Neuronal stem cell (in vitro differentiated cells): ENCODE results near the gene MACROD2.

Source experiments
- DNase-seq: peaks from one replicate; pipeline ENCODE4 v3.0.0-alpha.2; 2013; ENCODE audit warnings: low spot score
- H2AFZ ChIP-seq: one replicate; pipeline ENCODE4 v1.6.1; 2013; ENCODE audit warnings: mild to moderate bottlenecking, low read length, inconsistent platforms
- H2AK5ac ChIP-seq: 2 replicates; pipeline ENCODE4 v1.6.1; 2013; ENCODE audit warnings: low read depth, mild to moderate bottlenecking, inconsistent platforms, low read length, moderate library complexity, mixed read lengths
- H2BK120ac ChIP-seq: 2 replicates; pipeline ENCODE4 v1.6.1; 2013; ENCODE audit warnings: low read depth, mild to moderate bottlenecking, inconsistent platforms, low read length, moderate library complexity, mixed read lengths
- H2BK12ac ChIP-seq: one replicate; pipeline ENCODE4 v1.6.1; 2013; ENCODE audit warnings: low read length, inconsistent platforms
- H2BK15ac ChIP-seq: 2 replicates; pipeline ENCODE4 v1.6.1; 2013; ENCODE audit warnings: mild to moderate bottlenecking, low read length, inconsistent platforms, mixed read lengths
- H2BK5ac ChIP-seq: one replicate; pipeline ENCODE4 v1.6.1; 2013; ENCODE audit warnings: inconsistent platforms, mild to moderate bottlenecking, low read length, moderate library complexity
- H3K14ac ChIP-seq: one replicate; pipeline ENCODE4 v1.6.1; 2013; ENCODE audit warnings: low read length, inconsistent platforms
- H3K18ac ChIP-seq: 2 replicates; pipeline ENCODE4 v1.6.1; 2013; ENCODE audit warnings: low read length, inconsistent platforms
- H3K23ac ChIP-seq: 2 replicates; pipeline ENCODE4 v1.6.1; 2013; ENCODE audit warnings: low read depth, mild to moderate bottlenecking, mixed read lengths, low read length, inconsistent platforms; ENCODE audit not compliant: poor library complexity
- H3K27ac ChIP-seq: replicated peaks from 3 replicates; pipeline ENCODE4 v1.5.1; 2013; ENCODE audit warnings: low read length, inconsistent platforms
- H3K27me3 ChIP-seq, 3 experiments: 2 replicates each; pipeline ENCODE4 v1.6.1; 2013; ENCODE audit warnings: low read length in 3 of 3, mild to moderate bottlenecking in 2 of 3, inconsistent platforms in 1 of 3, low read depth in 1 of 3, mixed read lengths in 1 of 3, moderate library complexity in 1 of 3; ENCODE audit not compliant: control insufficient read depth in 3 of 3, insufficient read depth in 3 of 3
- H3K36me3 ChIP-seq, 2 donors: replicated peaks in 1 of 2; 2 replicates each; pipeline ENCODE4 v1.6.1; 2013; ENCODE audit warnings: low read length in 2 of 2; ENCODE audit not compliant: control insufficient read depth in 2 of 2, insufficient read depth in 2 of 2
- H3K4ac ChIP-seq: 2 replicates; pipeline ENCODE4 v1.6.1; 2013; ENCODE audit warnings: inconsistent platforms, mild to moderate bottlenecking, low read length, moderate library complexity
- H3K4me1 ChIP-seq, 2 donors: 1 replicate in 1 of 2; 2 replicates in 1 of 2; pipeline ENCODE4 v1.6.1; 2013; ENCODE audit warnings: low read length in 2 of 2, low read depth in 1 of 2; ENCODE audit not compliant: control insufficient read depth in 2 of 2, insufficient read depth in 1 of 2
- H3K4me2 ChIP-seq: one replicate; pipeline ENCODE4 v1.6.1; 2013; ENCODE audit warnings: mild to moderate bottlenecking, low read length, inconsistent platforms; ENCODE audit not compliant: insufficient read depth, poor library complexity, severe bottlenecking
- H3K4me3 ChIP-seq, 2 donors: 2 replicates each; pipeline ENCODE4 v1.5.1; 2013; ENCODE audit warnings: low read length in 2 of 2, mild to moderate bottlenecking in 2 of 2, inconsistent platforms in 1 of 2, moderate library complexity in 1 of 2
- H3K79me1 ChIP-seq: one replicate; pipeline ENCODE4 v1.6.1; 2013; ENCODE audit warnings: low read depth, mild to moderate bottlenecking, inconsistent platforms, low read length, moderate library complexity
- H3K9ac ChIP-seq: one replicate; pipeline ENCODE4 v1.6.1; 2013; ENCODE audit warnings: mild to moderate bottlenecking, low read depth, low read length, inconsistent platforms; ENCODE audit not compliant: poor library complexity
- H3K9me3 ChIP-seq, 2 donors: replicated peaks in 1 of 2; 2 replicates each; pipeline versions ENCODE3 to v1.6.1; 2013; ENCODE audit warnings: low read length in 2 of 2, mild to moderate bottlenecking in 2 of 2, inconsistent platforms in 1 of 2, low read depth in 1 of 2, mixed read lengths in 1 of 2, moderate library complexity in 1 of 2; ENCODE audit not compliant: control insufficient read depth in 2 of 2, insufficient read depth in 1 of 2
- H4K8ac ChIP-seq: one replicate; pipeline ENCODE4 v1.6.1; 2013; ENCODE audit warnings: low read depth, mild to moderate bottlenecking, inconsistent platforms, low read length, moderate library complexity
- H4K91ac ChIP-seq: one replicate; pipeline ENCODE4 v1.6.1; 2013; ENCODE audit warnings: low read length, low read depth, mild to moderate bottlenecking, inconsistent platforms; ENCODE audit not compliant: poor library complexity
- WGBS, 2 donors: extraction: QIAGEN DNeasy Blood & Tissue Kit; methylation state at CpG; one replicate each; pipeline ENCODE4 v1.1.7; 2013; ENCODE audit warnings: missing lambda C conversion rate in 2 of 2, mixed read lengths in 1 of 2; ENCODE audit not compliant: insufficient read length in 2 of 2, insufficient replicate concordance in 1 of 2; ENCODE audit errors: extremely low coverage in 2 of 2; 5-methylcytosine and 5-hydroxymethylcytosine counted together

Gene MACROD2

DNA sequence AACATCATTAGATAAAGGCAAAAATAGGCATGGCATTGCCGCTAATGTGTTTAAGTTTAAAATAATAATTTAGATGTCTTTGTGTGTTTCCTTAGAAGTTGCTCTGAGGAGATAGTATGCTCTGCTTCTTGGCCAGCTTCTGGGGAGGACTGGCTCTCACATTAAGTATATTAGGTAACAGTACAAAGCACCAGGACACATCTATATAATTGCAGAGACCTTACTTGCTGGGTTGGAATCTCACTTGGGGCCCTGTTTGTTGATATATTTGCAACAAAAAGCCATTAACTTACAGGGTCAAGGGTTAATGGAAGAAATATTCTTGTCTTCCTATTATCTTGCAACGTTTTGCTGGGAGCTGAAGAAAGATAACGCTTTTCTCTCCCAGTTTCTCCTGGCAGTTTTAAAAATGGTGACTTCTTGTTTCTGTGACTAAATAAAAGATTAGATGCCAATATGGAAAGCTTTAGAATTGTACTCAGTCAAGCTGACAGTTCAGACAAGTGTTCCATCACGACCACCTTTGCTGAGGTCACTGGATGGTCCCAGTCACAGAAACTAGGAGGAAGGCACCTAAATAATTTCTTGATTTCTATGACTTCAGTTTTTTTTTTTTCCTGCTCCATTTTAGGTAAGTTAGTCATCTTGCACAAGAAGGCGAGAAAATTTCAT is 804.4 kb downstream of the MACROD2 start:
- Histone ChIP-seq H2AK5ac (no peak overlapping the region), H3K23ac (no peak overlapping the region), H3K18ac (no peak overlapping the region), H3K4ac (no peak overlapping the region), H3K79me1 (no peaks in the 10 kb centered on the region), H3K9ac (no peak overlapping the region), H2BK5ac (no peak overlapping the region), H3K9me3 (no peaks in the 10 kb centered on the region), H3K27ac (no peak overlapping the region), H4K8ac (no peak overlapping the region), H2BK15ac (no peak overlapping the region), H3K4me2 (no peak overlapping the region), H3K36me3 (no peaks in the 10 kb centered on the region), H3K4me1 (peaks cover 3 to 4% of the 10 kb centered on the region in 2 donors), H2AFZ (no peak overlapping the region), H4K91ac (no peak overlapping the region), H2BK120ac (no peak overlapping the region), H2BK12ac (no peak overlapping the region), H3K4me3 (no peak overlapping the region), H3K27me3 (no peaks in the 10 kb centered on the region), H3K14ac (no peak overlapping the region)
- WGBS, 2 donors, result no CpG with 5 or more reads among the region's 5 CpGs
- DNase-seq, result no peak

- Histone ChIP-seq H3K23ac (no peak overlapping the region), H3K79me1 (no peaks in the 10 kb centered on the region), H2BK120ac (no peak overlapping the region), H2BK5ac (no peak overlapping the region), H4K91ac (no peak overlapping the region), H2BK15ac (no peak overlapping the region), H3K36me3 (no peaks in the 10 kb centered on the region), H3K9ac (no peak overlapping the region), H3K4me2 (no peak overlapping the region), H3K4ac (no peak overlapping the region), H3K14ac (no peak overlapping the region), H3K4me3 (no peak overlapping the region), H3K27ac (no peak overlapping the region), H3K4me1 (peaks cover 3 to 4% of the 10 kb centered on the region in 2 donors), H3K27me3 (no peaks in the 10 kb centered on the region), H3K18ac (no peak overlapping the region), H2AFZ (no peak overlapping the region), H2BK12ac (no peak overlapping the region), H3K9me3 (no peaks in the 10 kb centered on the region), H4K8ac (no peak overlapping the region), H2AK5ac (no peak overlapping the region)
- WGBS, 2 donors, result no CpG with 5 or more reads among the region's 7 CpGs
- DNase-seq, result no peak
Measured at GRCh38 chr20:14800707-14801425, 805.5 kb downstream of the MACROD2 start.

DNA sequence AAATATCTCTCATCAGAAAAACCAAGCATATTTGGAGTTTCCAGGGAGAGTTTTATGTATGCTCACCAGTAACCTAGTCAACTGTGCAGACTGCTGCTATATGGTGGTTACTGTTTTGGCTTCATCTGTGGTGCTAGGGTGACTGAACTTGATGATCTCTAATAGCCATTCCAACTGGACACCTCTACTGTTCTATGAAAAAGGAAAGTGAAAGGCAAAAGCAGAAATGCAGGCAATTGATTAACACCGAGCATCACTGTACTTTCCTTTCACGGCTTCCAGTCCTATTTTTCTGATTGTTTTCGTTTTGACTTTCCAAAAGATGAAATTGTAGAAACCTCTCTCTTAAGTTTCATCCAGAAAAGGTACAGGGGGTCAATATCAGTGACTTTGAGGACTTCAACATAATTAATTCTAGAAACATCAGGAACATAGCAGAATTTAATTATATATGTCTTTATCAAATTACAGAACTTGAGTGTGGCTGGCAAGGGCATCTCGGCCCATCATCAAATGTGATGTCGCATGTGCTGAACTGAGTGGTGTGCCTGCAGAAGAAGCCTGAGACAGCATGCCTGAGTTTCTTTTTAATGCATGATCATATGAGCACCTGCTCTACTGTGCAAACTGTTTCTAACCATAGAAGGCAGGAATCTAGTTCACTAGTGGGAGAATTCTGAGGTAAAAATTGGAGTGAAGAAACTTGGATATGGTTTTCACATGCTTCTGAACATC is 806.4 kb downstream of the MACROD2 start:
- DNase-seq, result no peak
- Histone ChIP-seq H3K23ac (no peak overlapping the region), H2BK120ac (no peak overlapping the region), H3K9ac (no peak overlapping the region), H2AFZ (no peak overlapping the region), H3K4ac (no peak overlapping the region), H3K79me1 (no peaks in the 10 kb centered on the region), H3K27ac (no peak overlapping the region), H3K18ac (no peak overlapping the region), H4K8ac (no peak overlapping the region), H2BK15ac (no peak overlapping the region), H3K4me1 (peaks cover 3 to 4% of the 10 kb centered on the region in 2 donors), H3K9me3 (peaks cover 0 to 3% of the 10 kb centered on the region in 2 donors), H3K36me3 (no peaks in the 10 kb centered on the region), H4K91ac (no peak overlapping the region), H3K4me2 (no peak overlapping the region), H3K27me3 (no peaks in the 10 kb centered on the region), H3K4me3 (no peak overlapping the region), H2AK5ac (no peak overlapping the region), H3K14ac (no peak overlapping the region), H2BK12ac (no peak overlapping the region), H2BK5ac (no peak overlapping the region)
- no CpG with 5 or more reads among the region's 5 CpGs for WGBS, 2 donors

GRCh38 chr20:14807224-14807623 is 811.9 kb downstream of the MACROD2 start:
- peak overlapping the region; percentile 43 for H2AFZ ChIP-seq
- no peak overlapping the region for H3K14ac ChIP-seq
- no peak overlapping the region for H4K8ac ChIP-seq
- H3K79me1 ChIP-seq, result no peaks in the 10 kb centered on the region
- no CpG with 5 or more reads among the region's 2 CpGs for WGBS, 2 donors
- H2BK12ac ChIP-seq, result no peak overlapping the region
- H2AK5ac ChIP-seq, result no peak overlapping the region
- H2BK120ac ChIP-seq, result no peak overlapping the region
- H3K4me3 ChIP-seq, result no peak overlapping the region
- no peak overlapping the region for H3K23ac ChIP-seq
- no peak overlapping the region for H4K91ac ChIP-seq
- peaks cover 0 to 7% of the 10 kb centered on the region in 2 donors for H3K9me3 ChIP-seq
- no peak overlapping the region for H3K27ac ChIP-seq
- H3K4me1 ChIP-seq, result peaks cover 0 to 2% of the 10 kb centered on the region in 2 donors
- no peak overlapping the region for H2BK15ac ChIP-seq
- no peaks in the 10 kb centered on the region for H3K36me3 ChIP-seq
- no peak overlapping the region for H2BK5ac ChIP-seq
- no peak overlapping the region for H3K18ac ChIP-seq
- no peak overlapping the region for H3K9ac ChIP-seq
- no peak overlapping the region for H3K4ac ChIP-seq
- H3K4me2 ChIP-seq, result no peak overlapping the region
- H3K27me3 ChIP-seq, result no peaks in the 10 kb centered on the region
- no peak for DNase-seq
